ENCODE measurements around the gene UNC13C.

UNC13C gene

GRCh38 chr15:54619180-54619579 lies 640.9 kb downstream of the UNC13C start:
- no peak overlapping the region for H3K27ac ChIP-seq (ENCODE audit: low read length)
- H3K27me3 ChIP-seq (ENCODE audit: insufficient read depth, low read length), result no peaks in the 10 kb centered on the region
- no peak overlapping the region for H3K4me3 ChIP-seq (ENCODE audit: low read length)
- no peaks in the 10 kb centered on the region for H3K36me3 ChIP-seq (ENCODE audit: insufficient read depth, low read depth, low read length)
- H3K9ac ChIP-seq (ENCODE audit: low read depth, low read length), result no peak overlapping the region
- no peaks in the 10 kb centered on the region for H3K4me1 ChIP-seq (ENCODE audit: insufficient read depth, low read length)
- H3K9me3 ChIP-seq (ENCODE audit: insufficient read depth, low read depth, low read length), result no peaks in the 10 kb centered on the region

GRCh38 chr15:54620916-54621315 lies 642.7 kb downstream of the UNC13C start:
- Histone ChIP-seq H3K27ac (ENCODE audit: low read length) (no peak overlapping the region), H3K4me1 (ENCODE audit: insufficient read depth, low read length) (no peaks in the 10 kb centered on the region)

GRCh38 chr15:54636147-54636546 lies 657.9 kb downstream of the UNC13C start:
- no peaks in the 10 kb centered on the region for H3K4me1 ChIP-seq (ENCODE audit: insufficient read depth, low read length)
- H3K27ac ChIP-seq (ENCODE audit: low read length), result no peak overlapping the region

More at GRCh38 chr15:54620916-54621315, 642.7 kb downstream of the UNC13C start:
- Histone ChIP-seq H3K9ac (ENCODE audit: low read depth, low read length) (no peak overlapping the region), H3K36me3 (ENCODE audit: insufficient read depth, low read depth, low read length) (no peaks in the 10 kb centered on the region), H3K27me3 (ENCODE audit: insufficient read depth, low read length) (no peaks in the 10 kb centered on the region), H3K4me3 (ENCODE audit: low read length) (no peak overlapping the region), H3K9me3 (ENCODE audit: insufficient read depth, low read depth, low read length) (no peaks in the 10 kb centered on the region)

GRCh38 chr15:54638666-54639065 lies 660.4 kb downstream of the UNC13C start:
- no peaks in the 10 kb centered on the region for H3K27me3 ChIP-seq (ENCODE audit: insufficient read depth, low read length)
- no peaks in the 10 kb centered on the region for H3K36me3 ChIP-seq (ENCODE audit: insufficient read depth, low read depth, low read length)
- H3K4me1 ChIP-seq (ENCODE audit: insufficient read depth, low read length), result no peaks in the 10 kb centered on the region
- no peak overlapping the region for H3K27ac ChIP-seq (ENCODE audit: low read length)
- no peaks in the 10 kb centered on the region for H3K9me3 ChIP-seq (ENCODE audit: insufficient read depth, low read depth, low read length)
- no peak overlapping the region for H3K4me3 ChIP-seq (ENCODE audit: low read length)
- no peak overlapping the region for H3K9ac ChIP-seq (ENCODE audit: low read depth, low read length)

More at GRCh38 chr15:54636147-54636546, 657.9 kb downstream of the UNC13C start:
- no peaks in the 10 kb centered on the region for H3K9me3 ChIP-seq (ENCODE audit: insufficient read depth, low read depth, low read length)
- H3K36me3 ChIP-seq (ENCODE audit: insufficient read depth, low read depth, low read length), result no peaks in the 10 kb centered on the region
- no peak overlapping the region for H3K4me3 ChIP-seq (ENCODE audit: low read length)
- H3K9ac ChIP-seq (ENCODE audit: low read depth, low read length), result no peak overlapping the region
- H3K27me3 ChIP-seq (ENCODE audit: insufficient read depth, low read length), result no peaks in the 10 kb centered on the region

GRCh38 chr15:54640873-54641272 lies 662.6 kb downstream of the UNC13C start:
- H3K36me3 ChIP-seq (ENCODE audit: insufficient read depth, low read depth, low read length), result no peaks in the 10 kb centered on the region
- H3K27ac ChIP-seq (ENCODE audit: low read length), result no peak overlapping the region
- no peaks in the 10 kb centered on the region for H3K9me3 ChIP-seq (ENCODE audit: insufficient read depth, low read depth, low read length)
- no peaks in the 10 kb centered on the region for H3K4me1 ChIP-seq (ENCODE audit: insufficient read depth, low read length)
- H3K9ac ChIP-seq (ENCODE audit: low read depth, low read length), result no peak overlapping the region
- H3K27me3 ChIP-seq (ENCODE audit: insufficient read depth, low read length), result no peaks in the 10 kb centered on the region
- H3K4me3 ChIP-seq (ENCODE audit: low read length), result no peak overlapping the region

GRCh38 chr15:54644796-54645195 lies 666.6 kb downstream of the UNC13C start:
- no peaks in the 10 kb centered on the region for H3K36me3 ChIP-seq (ENCODE audit: insufficient read depth, low read depth, low read length)
- no peaks in the 10 kb centered on the region for H3K4me1 ChIP-seq (ENCODE audit: insufficient read depth, low read length)
- no peak overlapping the region for H3K9ac ChIP-seq (ENCODE audit: low read depth, low read length)
- no peak overlapping the region for H3K4me3 ChIP-seq (ENCODE audit: low read length)
- H3K27me3 ChIP-seq (ENCODE audit: insufficient read depth, low read length), result no peaks in the 10 kb centered on the region
- peaks cover 17% of the 10 kb centered on the region for H3K9me3 ChIP-seq (ENCODE audit: insufficient read depth, low read depth, low read length)
- H3K27ac ChIP-seq (ENCODE audit: low read length), result no peak overlapping the region

GRCh38 chr15:54659646-54660045 lies 681.4 kb downstream of the UNC13C start:
- Histone ChIP-seq H3K4me1 (ENCODE audit: insufficient read depth, low read length) (no peaks in the 10 kb centered on the region), H3K27ac (ENCODE audit: low read length) (no peak overlapping the region), H3K9ac (ENCODE audit: low read depth, low read length) (no peak overlapping the region)

GRCh38 chr15:54660356-54660755 lies 682.1 kb downstream of the UNC13C start:
- Histone ChIP-seq H3K27ac (ENCODE audit: low read length) (no peak overlapping the region), H3K4me1 (ENCODE audit: insufficient read depth, low read length) (no peaks in the 10 kb centered on the region), H3K9me3 (ENCODE audit: insufficient read depth, low read depth, low read length) (no peaks in the 10 kb centered on the region), H3K36me3 (ENCODE audit: insufficient read depth, low read depth, low read length) (no peaks in the 10 kb centered on the region), H3K27me3 (ENCODE audit: insufficient read depth, low read length) (no peaks in the 10 kb centered on the region), H3K4me3 (ENCODE audit: low read length) (no peak overlapping the region), H3K9ac (ENCODE audit: low read depth, low read length) (no peak overlapping the region)

More at GRCh38 chr15:54659646-54660045, 681.4 kb downstream of the UNC13C start:
- Histone ChIP-seq H3K9me3 (ENCODE audit: insufficient read depth, low read depth, low read length) (no peaks in the 10 kb centered on the region), H3K36me3 (ENCODE audit: insufficient read depth, low read depth, low read length) (no peaks in the 10 kb centered on the region), H3K27me3 (ENCODE audit: insufficient read depth, low read length) (no peaks in the 10 kb centered on the region), H3K4me3 (ENCODE audit: low read length) (no peak overlapping the region)

- no peak overlapping the region for H3K27ac ChIP-seq (ENCODE audit: low read length)
- peaks cover 19% of the 10 kb centered on the region; the same call in 1 of the 2 replicates for H3K9me3 ChIP-seq (ENCODE audit: insufficient read depth, low read depth, low read length)
These were observed 697.0 kb downstream of the UNC13C start for GRCh38 chr15:54675241-54675640.

GRCh38 chr15:54681584-54681983 lies 703.3 kb downstream of the UNC13C start:
- Histone ChIP-seq H3K36me3 (ENCODE audit: insufficient read depth, low read depth, low read length) (no peaks in the 10 kb centered on the region), H3K9ac (ENCODE audit: low read depth, low read length) (no peak overlapping the region), H3K27me3 (ENCODE audit: insufficient read depth, low read length) (no peaks in the 10 kb centered on the region), H3K4me3 (ENCODE audit: low read length) (no peak overlapping the region), H3K9me3 (ENCODE audit: insufficient read depth, low read depth, low read length) (no peaks in the 10 kb centered on the region), H3K4me1 (ENCODE audit: insufficient read depth, low read length) (no peaks in the 10 kb centered on the region), H3K27ac (ENCODE audit: low read length) (no peak overlapping the region)

More at GRCh38 chr15:54675241-54675640, 697.0 kb downstream of the UNC13C start:
- no peak overlapping the region for H3K9ac ChIP-seq (ENCODE audit: low read depth, low read length)
- no peaks in the 10 kb centered on the region for H3K27me3 ChIP-seq (ENCODE audit: insufficient read depth, low read length)
- no peaks in the 10 kb centered on the region for H3K4me1 ChIP-seq (ENCODE audit: insufficient read depth, low read length)
- no peaks in the 10 kb centered on the region for H3K36me3 ChIP-seq (ENCODE audit: insufficient read depth, low read depth, low read length)
- no peak overlapping the region for H3K4me3 ChIP-seq (ENCODE audit: low read length)

Data from iPS-20b (cell line).